Endothelial cell of umbilical vein (primary cell): ENCODE measurements around the gene STX5. TPM values are rescaled to one million over a fixed set of nuclear protein-coding genes. Genes with fewer than 3 reads are reported as not detected.

Experiments used
- BruUV-seq: library from RNA; stranded (reverse); fragments of 400-500 nt; replicated peaks from 2 replicates; lab custom pipeline; 2021; lab: Mats Ljungman, UMichigan
- CTCF ChIA-PET: fragments of 300-600, 350-600 bp; sonication (Branson Sonifier 250); formaldehyde crosslinking; loops from one replicate; lab custom pipeline; 2021; ENCODE audit warnings: antibody characterized with exemption, inconsistent platforms; lab: Charles Lee
- POLR2A ChIA-PET: fragments of 300-600, 350-600 bp; sonication (Branson Sonifier 250); formaldehyde crosslinking; loops from one replicate; lab custom pipeline; 2021; ENCODE audit warnings: antibody characterized with exemption, inconsistent platforms; lab: Charles Lee
- DNase-seq: peaks from one replicate; pipeline ENCODE4 v3.0.0-alpha.2; 2011; ENCODE audit warnings: low read depth, low spot score
- FAIRE-seq: peaks from 2 replicates; lab custom pipeline; 2011; peaks lifted over from hg19 to GRCh38; lab: Jason Lieb, UNC
- H2AFZ ChIP-seq: 2 replicates; pipeline ENCODE4 v1.6.0; 2012; ENCODE audit warnings: low read depth, low read length, control low read depth, inconsistent platforms
- H3K27ac ChIP-seq: 2 replicates; pipeline ENCODE4 v1.5.1; 2011; ENCODE audit warnings: low read depth, mild to moderate bottlenecking, control low read depth, low read length, moderate library complexity; ENCODE audit not compliant: insufficient read depth
- H3K27me3 ChIP-seq, 2 experiments: 2 replicates each; pipeline versions ENCODE4 v1.6.0 to v1.6.1; 2011; ENCODE audit warnings: low read length in 2 of 2, mixed read lengths in 1 of 2; ENCODE audit not compliant: control insufficient read depth in 2 of 2, insufficient read depth in 2 of 2
- H3K36me3 ChIP-seq, 2 experiments: 2 replicates in 1 of 2; 3 replicates in 1 of 2; pipeline ENCODE4 v1.5.1; 2011; ENCODE audit warnings: low read length in 2 of 2, mild to moderate bottlenecking in 1 of 2, moderate library complexity in 1 of 2; ENCODE audit not compliant: control insufficient read depth in 2 of 2, insufficient read depth in 2 of 2; ENCODE audit errors: extremely low read depth in 1 of 2
- H3K4me1 ChIP-seq: 3 replicates; pipeline ENCODE4 v1.5.1; 2011; ENCODE audit warnings: mild to moderate bottlenecking, low read length; ENCODE audit not compliant: control insufficient read depth, insufficient read depth; ENCODE audit errors: extremely low read depth
- H3K4me2 ChIP-seq: 2 replicates; pipeline ENCODE4 v1.6.1; 2011; ENCODE audit warnings: low read length, control low read depth, mixed read lengths; ENCODE audit not compliant: insufficient read depth
- H3K4me3 ChIP-seq, 3 experiments: fragments of 200-600 bp in 1 of 3; sonication (generic), shearing (Covaris generic) in 1 of 3; replicated peaks in 1 of 3; 2 replicates each; pipeline ENCODE4 v1.5.1; 2011 to 2016; ENCODE audit warnings: control low read depth in 3 of 3, low read length in 3 of 3, mild to moderate bottlenecking in 2 of 3, inconsistent platforms in 1 of 3, low read depth in 1 of 3, moderate library complexity in 1 of 3; ENCODE audit not compliant: insufficient read depth in 1 of 3
- H3K79me2 ChIP-seq: 2 replicates; pipeline ENCODE4 v1.6.0; 2012; ENCODE audit warnings: low read length, inconsistent platforms; ENCODE audit not compliant: control insufficient read depth, insufficient read depth
- H3K9ac ChIP-seq: replicated peaks from 2 replicates; pipeline ENCODE3; 2011; ENCODE audit warnings: low read length, control low read depth; ENCODE audit not compliant: insufficient read depth; ENCODE audit errors: extremely low read depth
- H3K9me1 ChIP-seq: replicated peaks from 3 replicates; pipeline ENCODE4 v1.6.0; 2011; ENCODE audit warnings: mild to moderate bottlenecking, low read length; ENCODE audit not compliant: control insufficient read depth, insufficient read depth; ENCODE audit errors: extremely low read depth
- H3K9me3 ChIP-seq: replicated peaks from 2 replicates; pipeline ENCODE4 v1.5.1; 2012; ENCODE audit warnings: low read length, inconsistent platforms; ENCODE audit not compliant: control insufficient read depth, insufficient read depth
- H4K20me1 ChIP-seq: replicated peaks from 2 replicates; pipeline ENCODE3; 2011; ENCODE audit warnings: mild to moderate bottlenecking, low read length; ENCODE audit not compliant: control insufficient read depth, insufficient read depth; ENCODE audit errors: extremely low read depth
- FOS ChIP-seq: IDR thresholded peaks from 2 replicates; pipeline ENCODE4 v1.6.1; 2011; ENCODE audit warnings: mild to moderate bottlenecking, low read length, moderate library complexity, borderline replicate concordance; ENCODE audit not compliant: insufficient read depth
- MAX ChIP-seq: IDR thresholded peaks from 2 replicates; pipeline ENCODE4 v1.6.1; 2011; ENCODE audit not compliant: insufficient read depth, insufficient read length
- POLR2AphosphoS5 ChIP-seq: IDR thresholded peaks from 2 replicates; pipeline ENCODE4 v1.6.1; 2012; ENCODE audit warnings: low read depth, mild to moderate bottlenecking, control low read depth, low read length, moderate library complexity; ENCODE audit not compliant: insufficient read depth
- dilution Hi-C: fragments of 300-500 bp; cut with MboI; formaldehyde crosslinking; loops from one replicate; pipeline ENCODE4 v1.15.0; 2019; ENCODE audit warnings: low sequenced_read_pairs; ENCODE audit not compliant: extremely low pct_ligation_motif_present
- intact Hi-C: fragments of 100-400 bp; cut with micrococcal nuclease; formaldehyde crosslinking; loops from one replicate; pipeline ENCODE4 v1.10.0; 2022
- polyA plus RNA-seq, 4 experiments: library from polyadenylated mRNA; depleted of rRNA in 3 of 4; stranded (reverse) in 3 of 4; unstranded in 1 of 4; fragments of >200 nt; gene quantifications; 2 replicates each; pipeline versions ENCODE4 v1.2.1 to v1.2.3, GENCODE V29; 2011 to 2012; ENCODE audit warnings: missing spikeins in 1 of 4
- total RNA-seq: library from RNA; stranded (reverse); gene quantifications from 2 replicates; pipeline ENCODE4 v1.2.3, GENCODE V29; 2021

The STX5 gene
- total and polyA plus RNA-seq, 2 donors (not counting 3 experiments of a cell fraction or from before 2014, with no cell fraction given): 41.3 to 46.4 TPM

GRCh38 chr11:62778441-62778840 is 53.4 kb downstream of the STX5 start:
- H4K20me1 ChIP-seq: no peaks in the 10 kb centered on the region
- intact Hi-C loops (no loop called here), dilution Hi-C loops (no loop called here)
- DNase-seq (no peak), FAIRE-seq (no peak)
- no peaks in the 10 kb centered on the region for H3K9me1 ChIP-seq
- H3K36me3 ChIP-seq: peaks cover 0 to 25% of the 10 kb centered on the region in 2 experiments
- no peak overlapping the region for H3K27ac ChIP-seq
- TF ChIP-seq POLR2AphosphoS5: no peak
- TF ChIP-seq FOS: no peak
- no peaks in the 10 kb centered on the region for H3K9me3 ChIP-seq
- ChIA-PET POLR2A (no interaction called here), CTCF (interaction anchor here (5.2 kb wide), 1 partner anchor 7 kb away, joined by 41 read pairs; no protein-coding TSS in a partner anchor)
- no peaks in the 10 kb centered on the region for H3K27me3 ChIP-seq
- no peak overlapping the region for H3K4me2 ChIP-seq
- H3K4me3 ChIP-seq: no peak overlapping the region
- no peak overlapping the region for H2AFZ ChIP-seq
- H3K4me1 ChIP-seq: no peaks in the 10 kb centered on the region
- no peak overlapping the region for H3K9ac ChIP-seq
- BruUV-seq: no TSS peak
- H3K79me2 ChIP-seq: no peaks in the 10 kb centered on the region

- Histone ChIP-seq H3K4me1 (no peaks in the 10 kb centered on the region), H3K36me3 (peaks cover 0 to 24% of the 10 kb centered on the region in 2 experiments), H4K20me1 (no peaks in the 10 kb centered on the region), H3K9ac (no peak overlapping the region), H3K4me3 (no peak overlapping the region), H3K9me1 (no peaks in the 10 kb centered on the region), H3K79me2 (no peaks in the 10 kb centered on the region), H3K27me3 (no peaks in the 10 kb centered on the region), H2AFZ (no peak overlapping the region), H3K4me2 (no peak overlapping the region), H3K27ac (no peak overlapping the region), H3K9me3 (no peaks in the 10 kb centered on the region)
- dilution Hi-C loops (no loop called here), intact Hi-C loops (no loop called here)
- CTCF ChIA-PET: interaction anchor here (5.2 kb wide), 1 partner anchor 9 kb away, joined by 41 read pairs; no protein-coding TSS in a partner anchor
- TF ChIP-seq MAX: no peak
- FAIRE-seq: no peak
- POLR2A ChIA-PET: interaction anchor here (1.3 kb wide), 1 partner anchor 64 kb away, joined by 4 read pairs; no protein-coding TSS in a partner anchor
- no peak for DNase-seq
- BruUV-seq: no TSS peak
These were observed 54.5 kb downstream of the STX5 start for GRCh38 chr11:62777389-62777788.
